Germinal center (tissue), 1 donor: ENCODE results near the gene TSPAN14.
A peak's percentile ranks its signal among the peaks of the same experiment; 100 is the strongest.

Source experiments
- DNase-seq: peaks from one replicate; pipeline ENCODE4 v3.0.0; 2012; ENCODE audit warnings: mixed read lengths, low spot score

TSPAN14 gene

GRCh38 chr10:80454513-80455460, 677 bp downstream of the TSPAN14 start:
- DNase-seq = peak; percentile 59

DNA sequence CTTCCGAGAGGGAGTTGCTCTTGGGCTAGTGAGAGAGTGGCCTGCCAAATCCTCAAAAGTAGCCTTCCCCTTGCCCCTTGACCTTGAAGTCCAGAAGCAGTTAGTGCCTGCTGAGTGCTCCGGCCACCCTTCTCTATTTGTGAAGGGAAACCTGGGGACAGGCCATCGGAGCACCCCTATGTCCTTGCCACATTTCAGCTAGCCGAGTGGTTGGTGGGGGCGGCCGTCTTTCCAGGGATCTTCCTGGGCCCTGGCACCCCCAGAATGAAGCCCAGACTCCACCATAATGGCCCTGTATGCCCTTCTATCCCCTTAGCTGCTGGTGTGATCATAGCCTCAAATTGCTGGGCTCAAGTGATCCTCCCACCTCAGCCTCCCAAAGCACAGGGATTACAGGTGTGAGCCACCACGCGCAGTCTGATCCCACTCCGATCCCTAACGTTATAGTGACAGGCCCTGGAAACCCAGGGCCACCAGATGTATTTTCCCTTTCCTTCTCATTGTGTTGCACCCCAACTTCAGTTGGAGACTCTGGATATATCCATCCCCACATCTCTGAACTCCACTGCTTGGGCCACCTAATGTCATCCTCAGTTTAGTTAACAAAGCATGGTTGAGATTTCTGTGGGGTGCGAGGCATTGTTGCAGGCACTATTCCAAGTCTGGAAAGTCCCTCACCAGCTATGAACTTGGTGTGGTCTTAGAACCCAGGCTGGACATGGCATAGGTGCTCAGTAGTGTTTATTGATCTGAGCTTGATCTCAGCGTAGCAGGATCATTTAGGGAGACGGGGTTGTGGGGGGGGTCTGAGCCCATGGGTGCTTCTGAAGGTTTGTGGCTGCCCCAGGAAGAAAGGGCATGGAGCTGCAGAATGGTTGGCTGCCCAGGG, 1.6 kb downstream of the TSPAN14 start:
- no peak for DNase-seq

- no peak for DNase-seq
Observed at GRCh38 chr10:80457554-80458262, 3.6 kb downstream of the TSPAN14 start.

- DNase-seq = no peak
Observed at GRCh38 chr10:80458263-80458625, 4.1 kb downstream of the TSPAN14 start.

DNA sequence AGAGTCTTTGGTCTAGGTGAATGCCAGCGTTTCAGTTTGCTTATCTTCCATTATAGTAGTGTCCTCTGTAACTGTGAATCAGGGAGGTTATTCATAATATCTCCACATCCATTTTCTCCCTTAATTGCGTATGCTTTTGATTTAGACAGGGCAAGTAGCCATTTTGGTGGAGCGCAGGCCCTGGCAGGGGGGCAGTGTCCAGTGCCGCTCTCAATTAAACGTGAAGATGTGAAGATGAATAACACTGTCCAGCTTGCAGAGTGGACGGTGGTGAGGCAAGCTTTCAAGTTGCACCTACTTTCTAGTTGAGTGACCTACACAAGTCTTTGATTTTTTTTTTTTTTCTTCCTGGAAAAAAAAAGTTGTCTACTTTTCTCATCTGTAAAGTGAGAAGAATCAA, 4.5 kb downstream of the TSPAN14 start:
- DNase-seq = no peak

DNA sequence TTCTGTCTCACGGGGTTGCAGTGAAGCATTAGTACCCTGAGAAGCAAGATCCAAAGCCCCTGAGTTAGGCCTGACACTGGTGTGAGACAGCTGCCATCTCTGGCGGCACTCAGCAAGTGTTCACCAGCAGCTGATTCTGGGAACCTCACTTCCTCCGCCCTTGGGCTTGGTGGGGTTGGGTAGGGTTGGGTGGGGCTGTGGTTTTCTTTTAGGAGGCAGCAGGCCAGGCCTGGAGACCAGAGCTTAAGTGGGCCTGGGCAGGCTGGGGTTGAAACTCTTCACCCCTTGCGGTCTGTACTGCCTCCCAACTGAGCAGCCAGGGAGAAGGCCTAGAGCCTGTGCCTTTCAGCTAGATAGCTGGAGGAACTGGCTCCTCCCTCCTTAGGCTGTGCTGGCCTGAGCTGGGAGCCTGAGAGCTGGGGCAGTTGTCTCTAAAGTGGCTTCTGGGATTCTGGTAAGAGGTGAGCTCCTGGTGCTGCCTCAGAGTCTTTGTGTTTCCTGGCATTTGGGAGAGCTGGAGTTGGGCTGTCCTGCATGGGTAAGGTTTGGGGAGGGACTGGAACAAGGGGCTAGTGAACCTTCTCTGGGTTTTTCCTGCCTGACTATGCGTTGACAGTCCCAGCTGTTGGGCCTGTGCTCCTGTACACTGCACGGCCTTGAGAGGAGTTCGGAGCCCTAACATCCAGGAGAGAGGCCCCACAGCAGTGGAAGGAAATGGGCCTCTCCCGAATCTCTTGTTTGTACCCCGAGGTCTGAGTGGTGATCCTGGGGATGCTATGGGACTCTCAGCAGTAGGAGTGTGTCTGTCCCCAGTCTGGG, 5.1 kb downstream of the TSPAN14 start:
- peak; percentile 48 for DNase-seq

GRCh38 chr10:80460399-80461207, 6.5 kb downstream of the TSPAN14 start:
- no peak for DNase-seq

- DNase-seq = no peak
Observed at GRCh38 chr10:80461208-80462183, 7.4 kb downstream of the TSPAN14 start.

DNA sequence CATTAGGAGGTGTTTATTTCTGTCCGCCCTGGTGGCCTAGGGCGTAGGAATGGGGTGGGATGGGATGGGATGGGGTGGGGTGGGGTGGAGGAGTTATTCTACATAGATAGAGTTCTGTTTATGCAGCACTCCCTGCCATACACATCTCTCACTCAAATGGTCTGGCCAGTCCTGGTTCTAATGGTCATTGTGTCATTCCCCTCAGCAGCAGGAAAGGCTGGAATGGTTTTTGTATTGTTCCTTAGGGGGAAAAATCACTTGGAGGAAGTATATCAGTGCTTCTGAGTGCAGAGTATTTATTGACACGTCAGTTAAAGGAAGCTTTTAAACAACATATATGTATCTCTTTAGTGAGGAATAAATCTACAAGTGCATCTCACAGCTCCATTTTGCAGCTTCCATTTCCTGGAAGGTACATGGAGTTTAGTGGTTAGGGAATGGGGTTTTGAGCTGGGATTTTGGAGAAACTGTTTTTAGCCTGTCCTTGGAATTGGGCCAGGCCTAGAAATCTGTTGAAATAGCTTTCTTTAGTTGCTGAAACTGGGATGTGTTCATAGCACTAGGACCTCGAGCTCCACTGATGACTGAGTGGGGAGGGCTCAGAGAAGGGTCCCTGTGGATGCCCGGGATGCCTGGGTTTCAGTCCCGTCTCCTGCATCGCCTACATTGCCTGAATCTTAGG, 8.3 kb downstream of the TSPAN14 start:
- DNase-seq = no peak

GRCh38 chr10:80462981-80463741, 9.1 kb downstream of the TSPAN14 start:
- DNase-seq = peak; percentile 70

GRCh38 chr10:80463868-80464267, 9.8 kb downstream of the TSPAN14 start:
- DNase-seq = no peak

DNA sequence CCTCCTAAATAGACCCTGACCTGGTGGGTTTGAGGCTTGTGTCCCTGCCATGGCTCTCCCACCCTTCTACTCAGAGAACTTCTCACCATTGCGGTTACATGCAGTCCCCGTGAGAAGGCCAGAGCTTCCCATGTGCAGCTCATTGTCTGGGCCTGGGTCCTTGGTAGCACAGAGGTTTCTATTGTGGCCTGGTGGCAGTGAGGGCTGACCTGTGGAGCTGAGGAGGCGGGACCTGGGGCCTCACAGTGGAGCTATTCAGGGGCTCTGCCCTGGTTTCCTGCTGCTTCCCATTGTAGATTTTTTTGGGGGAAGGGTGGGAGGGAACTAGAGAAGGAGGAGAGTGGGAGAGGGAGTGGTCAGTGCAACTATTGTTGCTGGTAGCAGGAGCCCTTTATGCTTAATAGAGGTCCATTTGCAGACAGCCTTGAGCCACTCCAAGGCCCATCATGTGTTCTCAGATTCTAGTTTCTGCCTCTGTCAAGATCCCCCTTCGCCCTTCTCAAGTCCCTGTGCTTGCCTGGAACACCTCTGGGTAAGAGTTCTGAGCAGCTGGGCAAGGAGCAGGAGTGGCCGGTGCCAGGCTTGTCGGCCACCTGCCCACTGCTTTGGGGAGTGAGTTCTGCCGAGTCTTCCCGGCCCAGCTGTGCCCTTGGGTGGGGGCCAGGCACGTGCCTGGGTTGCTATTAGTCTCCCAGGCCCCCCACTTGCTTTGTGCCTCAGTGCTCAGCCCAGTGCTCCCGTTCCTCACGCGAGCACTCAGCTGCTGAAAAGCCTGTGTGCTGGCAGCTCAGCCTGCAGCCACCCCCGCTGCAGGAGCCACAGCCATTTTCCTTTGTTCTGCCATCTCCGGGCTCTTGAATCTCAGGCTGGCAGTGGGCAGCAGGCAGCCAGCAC, 10.7 kb downstream of the TSPAN14 start:
- no peak for DNase-seq

DNA sequence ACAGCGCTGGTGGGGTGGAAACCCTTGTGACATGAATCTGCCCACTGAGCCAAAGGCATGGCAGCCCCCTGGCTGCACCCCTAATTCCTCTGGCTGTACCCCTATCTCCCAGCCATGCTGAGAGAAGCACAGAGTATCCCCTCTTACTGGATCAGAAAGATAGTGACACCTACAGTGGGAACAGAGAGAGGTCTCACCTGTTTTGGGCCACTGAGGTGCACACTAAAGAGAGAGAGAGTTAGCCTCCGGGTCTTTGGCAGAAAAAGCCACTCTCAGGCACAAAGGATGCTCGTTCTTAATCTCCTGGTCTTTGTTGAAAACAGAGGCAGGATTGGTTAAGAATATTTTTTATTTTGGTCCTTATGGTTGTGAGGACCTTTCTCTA, 11.3 kb downstream of the TSPAN14 start:
- DNase-seq = no peak

- DNase-seq = no peak
Observed at GRCh38 chr10:80465839-80466590, 11.9 kb downstream of the TSPAN14 start.

GRCh38 chr10:80466724-80467326, 12.7 kb downstream of the TSPAN14 start:
- no peak for DNase-seq

DNA sequence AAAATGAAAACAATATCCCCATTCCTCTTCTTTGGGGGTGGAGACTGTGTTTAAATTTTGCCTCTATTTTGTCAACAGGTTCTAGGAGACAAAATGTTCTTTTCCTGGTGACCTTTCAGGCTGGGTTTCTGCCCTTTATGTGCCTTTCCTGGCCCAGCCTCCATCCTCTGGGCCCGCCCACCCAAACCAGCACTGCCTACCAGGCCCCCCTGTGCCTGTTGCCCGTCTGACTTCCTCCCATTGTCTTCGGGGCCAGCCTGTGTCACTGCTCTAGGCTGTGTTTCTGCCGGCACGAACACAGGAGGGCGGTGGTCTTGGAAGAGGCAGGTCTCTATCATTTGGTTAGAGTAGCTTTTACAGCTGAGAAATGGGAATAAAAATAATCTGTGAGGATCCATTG, 13.9 kb downstream of the TSPAN14 start:
- no peak for DNase-seq
